Stomach (tissue), 9 donors: ENCODE data around the gene LMAN1L. TPM values are rescaled to one million over a fixed set of nuclear protein-coding genes. Genes with fewer than 3 reads are reported as not detected.

Experiments
- DNase-seq, 2 donors: peaks; one replicate each; pipeline versions ENCODE4 v3.0.0 to v3.0.0-alpha.2; 2013 to 2019
- H3K27ac ChIP-seq, 5 donors: fragments of 200-600 bp in 4 of 5; sonication (generic) in 4 of 5; one replicate each; pipeline ENCODE4 v1.5.1; 2013 to 2019; ENCODE audit warnings: mild to moderate bottlenecking in 1 of 5, moderate library complexity in 1 of 5
- H3K27me3 ChIP-seq, 3 donors: fragments of 200-600 bp; sonication (generic); one replicate each; pipeline ENCODE4 v1.5.1; 2017 to 2019; ENCODE audit warnings: mixed run types in 1 of 3
- H3K36me3 ChIP-seq, 4 donors: fragments of 200-600 bp; sonication (generic); 1 replicate in 3 of 4; 2 replicates in 1 of 4; pipeline ENCODE4 v1.5.1; 2016 to 2019
- H3K4me1 ChIP-seq, 4 donors: fragments of 200-600 bp; sonication (generic); one replicate each; pipeline ENCODE4 v1.5.1; 2016 to 2019
- H3K4me3 ChIP-seq, 4 donors: fragments of 200-600 bp; sonication (generic) in 3 of 4; one replicate each; pipeline ENCODE4 v1.5.1; 2016 to 2019; ENCODE audit warnings: mild to moderate bottlenecking in 1 of 4
- H3K9me3 ChIP-seq, 4 donors: fragments of 200-600 bp; sonication (generic); one replicate each; pipeline ENCODE4 v1.5.1; 2016 to 2019
- EP300 ChIP-seq: sonication (generic); formaldehyde crosslinking; IDR thresholded peaks from one replicate; pipeline ENCODE4 v1.6.1; 2017; ENCODE audit warnings: antibody characterized with exemption
- POLR2A ChIP-seq, 4 donors: fragments of 450-650 bp; IDR thresholded peaks; one replicate each; pipeline ENCODE4 v1.6.1; 2016; ENCODE audit warnings: antibody characterized with exemption in 4 of 4, control low read depth in 2 of 4, mild to moderate bottlenecking in 1 of 4, moderate library complexity in 1 of 4
- POLR2AphosphoS5 ChIP-seq, 3 donors: sonication (generic); formaldehyde crosslinking; IDR thresholded peaks; one replicate each; pipeline ENCODE4 v1.6.1; 2016; ENCODE audit warnings: antibody characterized with exemption in 3 of 3
- WGBS, 5 donors: extraction: QIAGEN DNeasy Blood & Tissue Kit in 3 of 5; methylation state at CpG; one replicate each; pipeline versions ENCODE4 v1.1.5 to v1.1.7; 2013 to 2018; 5-methylcytosine and 5-hydroxymethylcytosine counted together
- intact Hi-C: fragments of 100-400 bp; cut with DNase I; formaldehyde crosslinking; loops from one replicate; pipeline ENCODE4 v1.15.1; 2023; ENCODE audit warnings: low total_unique reads
- polyA plus RNA-seq, 3 donors: library from polyadenylated mRNA; stranded (reverse); fragments of 200-250 nt; gene quantifications; one replicate each; pipeline ENCODE4 v1.2.3, GENCODE V29; 2013
- total RNA-seq, 5 donors: library from RNA; depleted of rRNA; stranded (reverse); fragments of >200 nt; gene quantifications; one replicate each; pipeline versions ENCODE4 v1.1.0 to v1.2.3, GENCODE V29; 2014 to 2016
- TF ChIP-seq, protein P1 (sequence below), 7 experiments: fragments of 450-650 bp in 4 of 7; fragments of 200-600 bp in 3 of 7; sonication (generic) in 3 of 7; IDR thresholded peaks; one replicate each; pipeline ENCODE4 v1.5.1; 2016 to 2019; ENCODE audit warnings: antibody characterized with exemption in 7 of 7, control low read depth in 2 of 7, mild to moderate bottlenecking in 1 of 7
- donor health status: healthy with polysubstance abuse.
- donor health status: Bipolar disorder and iron deficiency.
- donor health status: healthy.

Gene LMAN1L
- total and polyA plus RNA-seq, 8 donors, result 5.9 to 83.5 TPM; not detected in 6

DNA sequence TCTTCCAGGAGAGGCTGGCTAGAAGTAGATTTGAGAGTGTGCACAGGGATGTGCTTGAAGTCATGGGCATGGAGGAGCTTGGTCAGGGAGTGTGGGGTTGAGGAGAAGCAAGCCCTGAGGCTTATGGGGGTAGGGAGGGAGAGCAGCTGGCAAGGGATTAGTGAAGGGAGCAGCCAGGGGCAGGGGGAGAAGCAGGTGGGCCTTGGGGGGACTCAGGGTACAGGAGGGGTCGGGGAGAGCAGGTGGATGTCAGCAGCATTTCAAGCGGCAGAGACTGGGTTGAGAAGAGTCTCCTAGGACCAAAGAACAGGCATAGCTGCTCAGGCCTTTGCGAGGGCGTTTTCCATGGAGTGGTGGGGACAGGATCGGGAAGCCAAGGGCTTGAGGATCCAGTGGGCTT lies 3.4 kb upstream of the LMAN1L start:
- DNase-seq, result no peak
- Histone ChIP-seq H3K27ac (no peak overlapping the region), H3K27me3 (no peaks in the 10 kb centered on the region), H3K9me3 (no peaks in the 10 kb centered on the region), H3K36me3 (peaks cover 0 to 10% (median 4%) of the 10 kb centered on the region in 4 donors), H3K4me3 (no peak overlapping the region), H3K4me1 (peaks cover 0 to 8% (median 6%) of the 10 kb centered on the region in 4 donors)
- no peak for TF ChIP-seq EP300
- TF ChIP-seq, protein P1, sequence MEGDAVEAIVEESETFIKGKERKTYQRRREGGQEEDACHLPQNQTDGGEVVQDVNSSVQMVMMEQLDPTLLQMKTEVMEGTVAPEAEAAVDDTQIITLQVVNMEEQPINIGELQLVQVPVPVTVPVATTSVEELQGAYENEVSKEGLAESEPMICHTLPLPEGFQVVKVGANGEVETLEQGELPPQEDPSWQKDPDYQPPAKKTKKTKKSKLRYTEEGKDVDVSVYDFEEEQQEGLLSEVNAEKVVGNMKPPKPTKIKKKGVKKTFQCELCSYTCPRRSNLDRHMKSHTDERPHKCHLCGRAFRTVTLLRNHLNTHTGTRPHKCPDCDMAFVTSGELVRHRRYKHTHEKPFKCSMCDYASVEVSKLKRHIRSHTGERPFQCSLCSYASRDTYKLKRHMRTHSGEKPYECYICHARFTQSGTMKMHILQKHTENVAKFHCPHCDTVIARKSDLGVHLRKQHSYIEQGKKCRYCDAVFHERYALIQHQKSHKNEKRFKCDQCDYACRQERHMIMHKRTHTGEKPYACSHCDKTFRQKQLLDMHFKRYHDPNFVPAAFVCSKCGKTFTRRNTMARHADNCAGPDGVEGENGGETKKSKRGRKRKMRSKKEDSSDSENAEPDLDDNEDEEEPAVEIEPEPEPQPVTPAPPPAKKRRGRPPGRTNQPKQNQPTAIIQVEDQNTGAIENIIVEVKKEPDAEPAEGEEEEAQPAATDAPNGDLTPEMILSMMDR (IDR thresholded peaks at IDR 0.05), result no peak
- no peak for TF ChIP-seq POLR2A (IDR thresholded peaks at IDR 0.05)
- no peak for TF ChIP-seq POLR2AphosphoS5 (IDR thresholded peaks at IDR 0.05)
- intact Hi-C loops, result no loop called here
- whole genome bisulfite sequencing, 5 donors, result 83 to 88% (median 85%) methylated on average over 5 of the region's 5 CpGs

DNA sequence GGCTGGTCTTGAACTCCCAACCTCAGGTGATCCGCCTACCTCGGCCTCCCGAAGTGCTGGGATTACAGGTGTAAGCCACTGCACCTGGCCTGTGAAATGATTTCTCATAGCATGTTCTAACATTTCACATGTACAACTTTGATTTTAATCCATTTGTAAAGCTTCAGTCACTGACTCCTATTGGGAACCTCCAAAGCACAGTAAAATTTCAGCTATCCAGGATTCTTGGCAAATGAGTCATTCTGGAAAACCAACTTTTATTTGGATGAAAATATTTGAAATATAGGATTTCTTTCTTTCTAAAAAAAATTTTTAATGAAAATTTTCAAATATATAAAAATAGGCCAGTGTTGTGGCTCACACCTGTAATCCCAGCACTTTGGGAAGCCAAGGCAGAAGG lies 2.7 kb upstream of the LMAN1L start:
- DNase-seq, result no peak
- TF ChIP-seq POLR2A (IDR thresholded peaks at IDR 0.05) (no peak), POLR2AphosphoS5 (IDR thresholded peaks at IDR 0.05) (no peak), EP300 (no peak)
- TF ChIP-seq, protein P1 (IDR thresholded peaks at IDR 0.05), result no peak
- H3K36me3 ChIP-seq, result peaks cover 0 to 3% (median 0%) of the 10 kb centered on the region in 4 donors
- H3K9me3 ChIP-seq, result no peaks in the 10 kb centered on the region
- H3K4me1 ChIP-seq, result peaks cover 0 to 15% (median 12%) of the 10 kb centered on the region in 4 donors
- no peak overlapping the region for H3K27ac ChIP-seq
- no peaks in the 10 kb centered on the region for H3K27me3 ChIP-seq
- intact Hi-C loops, result no loop called here
- H3K4me3 ChIP-seq, result no peak overlapping the region
- 80 to 96% (median 85%) methylated on average over 3 of the region's 3 CpGs for WGBS, 5 donors

DNA sequence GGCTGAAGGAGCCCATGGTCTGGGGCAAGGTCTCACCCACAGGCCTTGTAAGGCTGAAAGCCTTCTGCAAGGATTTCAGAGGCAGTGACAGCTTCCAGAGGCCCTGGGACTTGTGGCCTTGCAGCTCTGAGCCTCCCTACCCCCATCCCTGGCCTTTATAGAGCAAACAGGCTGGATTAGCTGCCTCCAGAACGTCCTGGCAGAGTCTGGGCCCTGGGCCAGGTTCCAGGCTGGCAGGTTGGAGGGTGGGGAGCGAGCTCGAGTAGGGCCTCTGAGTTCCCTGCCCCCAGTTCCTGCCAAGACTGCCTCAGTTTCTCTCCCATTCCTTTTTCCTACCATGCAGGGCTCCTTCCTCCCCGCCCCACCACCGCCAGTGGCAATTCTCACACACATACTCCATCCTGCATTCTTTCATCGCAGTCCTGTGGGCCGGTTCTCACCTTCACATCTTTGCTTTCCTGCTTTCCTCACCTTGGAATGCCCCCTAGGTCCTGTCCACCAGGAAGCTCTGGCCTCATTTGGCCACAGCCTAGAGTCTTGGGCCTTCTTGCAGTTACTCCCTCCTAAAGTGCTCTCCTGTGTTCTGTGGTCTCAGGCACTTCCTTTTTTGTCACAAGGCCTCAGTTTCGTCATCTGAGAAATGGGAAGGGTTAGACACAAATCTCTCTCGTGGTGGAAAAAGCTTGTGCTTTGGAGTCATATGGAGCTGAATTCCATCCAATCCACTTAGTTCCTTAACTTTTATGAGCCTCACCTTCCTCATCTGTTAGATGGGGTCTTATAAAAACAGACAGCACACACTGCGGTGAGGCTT lies 2.7 kb downstream of the LMAN1L start:
- Histone ChIP-seq H3K4me3 (no peak overlapping the region), H3K36me3 (no peaks in the 10 kb centered on the region), H3K27me3 (no peaks in the 10 kb centered on the region), H3K4me1 (peaks cover 0 to 43% (median 25%) of the 10 kb centered on the region in 4 donors), H3K9me3 (no peaks in the 10 kb centered on the region), H3K27ac (peak overlapping the region; percentile 5 to 73 (median 14))
- intact Hi-C loops, result no loop called here
- no peak for TF ChIP-seq POLR2AphosphoS5 (IDR thresholded peaks at IDR 0.05)
- TF ChIP-seq EP300, result no peak
- TF ChIP-seq, protein P1 (IDR thresholded peaks at IDR 0.05), result no peak
- no peak for TF ChIP-seq POLR2A (IDR thresholded peaks at IDR 0.05)
- peak; percentile 55 to 88 for DNase-seq
- WGBS, 5 donors, result 51 to 67% (median 61%) methylated on average over 10 of the region's 10 CpGs

DNA sequence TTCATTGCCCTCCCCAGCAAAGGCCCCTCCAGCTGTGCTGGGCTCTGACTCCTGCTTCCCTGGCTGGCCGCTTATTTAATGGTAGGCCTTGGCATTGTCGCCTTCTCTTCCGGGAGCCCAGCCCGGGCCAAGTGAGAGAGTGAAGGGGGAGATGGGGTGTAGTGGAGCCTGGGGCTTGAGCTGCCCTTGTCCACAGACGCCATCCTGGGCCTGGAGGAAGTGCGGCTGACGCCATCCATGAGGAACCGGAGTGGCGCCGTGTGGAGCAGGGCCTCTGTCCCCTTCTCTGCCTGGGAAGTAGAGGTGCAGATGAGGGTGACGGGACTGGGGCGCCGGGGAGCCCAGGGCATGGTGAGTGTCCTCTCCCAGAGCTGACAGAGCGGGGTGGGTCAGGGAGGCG lies 3.3 kb downstream of the LMAN1L start:
- H3K9me3 ChIP-seq, result no peaks in the 10 kb centered on the region
- peak overlapping the region in 3 of 5 donors; percentile 12 to 73 (median 41) for H3K27ac ChIP-seq
- H3K4me1 ChIP-seq, result peaks cover 0 to 43% (median 25%) of the 10 kb centered on the region in 4 donors
- no peak for DNase-seq
- H3K36me3 ChIP-seq, result no peaks in the 10 kb centered on the region
- no peak for TF ChIP-seq POLR2AphosphoS5 (IDR thresholded peaks at IDR 0.05)
- no peak for TF ChIP-seq EP300
- TF ChIP-seq, protein P1 (IDR thresholded peaks at IDR 0.05), result no peak
- TF ChIP-seq POLR2A (IDR thresholded peaks at IDR 0.05), result no peak
- WGBS, 5 donors, result 86 to 93% (median 90%) methylated on average over 3 to 15 of the region's 15 CpGs
- intact Hi-C loops, result no loop called here
- no peak overlapping the region for H3K4me3 ChIP-seq
- H3K27me3 ChIP-seq, result no peaks in the 10 kb centered on the region
